ENCODE measurements around the gene CFAP54.

DNA sequence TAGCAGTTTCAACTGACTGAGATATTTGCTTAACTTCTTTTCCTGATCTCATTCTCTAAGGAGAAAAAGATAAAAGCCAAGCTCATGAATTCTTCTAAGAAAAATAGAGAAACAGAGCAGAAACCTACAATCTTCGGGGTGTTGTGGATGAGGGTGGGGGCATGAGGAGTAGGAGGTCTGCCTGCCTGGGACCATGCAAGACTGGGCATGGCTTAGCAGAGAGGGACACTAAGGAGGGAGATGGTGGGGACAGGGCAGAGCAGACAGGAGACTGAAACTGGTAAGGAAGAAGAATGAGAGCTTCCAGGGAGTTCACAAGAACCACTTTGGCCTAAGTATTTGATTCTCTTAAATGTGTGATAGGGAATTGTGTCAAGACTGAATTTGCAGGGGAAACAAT lies 188.0 kb downstream of the CFAP54 start:
- TF ChIP-seq EP300 (conservative IDR thresholded peaks at IDR 0.05; ENCODE audit: poor library complexity, severe bottlenecking) (no peak), REST (IDR thresholded peaks at IDR 0.05; ENCODE audit: borderline replicate concordance) (no peak), CTCF (IDR thresholded peaks at IDR 0.05; ENCODE audit: poor library complexity, severe bottlenecking) (no peak), SMC3 (conservative IDR thresholded peaks at IDR 0.05; ENCODE audit: poor library complexity) (no peak), RAD21 (conservative IDR thresholded peaks at IDR 0.05) (no peak), POLR2AphosphoS5 (IDR thresholded peaks at IDR 0.05) (no peak), EZH2 (IDR thresholded peaks at IDR 0.05; ENCODE audit: borderline replicate concordance, insufficient read depth, low read length, poor library complexity, severe bottlenecking) (no peak), TAF1 (IDR thresholded peaks at IDR 0.05; ENCODE audit: low read depth) (no peak)

All from neural cell (in vitro differentiated cells).